Measurements from ENCODE around the gene BRS3. TPM values are rescaled to one million over a fixed set of nuclear protein-coding genes. Genes with fewer than 3 reads are reported as not detected.

The BRS3 gene
- total and polyA plus RNA-seq, 10 of the 15 experiments (the other 5 are each of a cell fraction or from before 2014, with no cell fraction given), result not detected

DNA sequence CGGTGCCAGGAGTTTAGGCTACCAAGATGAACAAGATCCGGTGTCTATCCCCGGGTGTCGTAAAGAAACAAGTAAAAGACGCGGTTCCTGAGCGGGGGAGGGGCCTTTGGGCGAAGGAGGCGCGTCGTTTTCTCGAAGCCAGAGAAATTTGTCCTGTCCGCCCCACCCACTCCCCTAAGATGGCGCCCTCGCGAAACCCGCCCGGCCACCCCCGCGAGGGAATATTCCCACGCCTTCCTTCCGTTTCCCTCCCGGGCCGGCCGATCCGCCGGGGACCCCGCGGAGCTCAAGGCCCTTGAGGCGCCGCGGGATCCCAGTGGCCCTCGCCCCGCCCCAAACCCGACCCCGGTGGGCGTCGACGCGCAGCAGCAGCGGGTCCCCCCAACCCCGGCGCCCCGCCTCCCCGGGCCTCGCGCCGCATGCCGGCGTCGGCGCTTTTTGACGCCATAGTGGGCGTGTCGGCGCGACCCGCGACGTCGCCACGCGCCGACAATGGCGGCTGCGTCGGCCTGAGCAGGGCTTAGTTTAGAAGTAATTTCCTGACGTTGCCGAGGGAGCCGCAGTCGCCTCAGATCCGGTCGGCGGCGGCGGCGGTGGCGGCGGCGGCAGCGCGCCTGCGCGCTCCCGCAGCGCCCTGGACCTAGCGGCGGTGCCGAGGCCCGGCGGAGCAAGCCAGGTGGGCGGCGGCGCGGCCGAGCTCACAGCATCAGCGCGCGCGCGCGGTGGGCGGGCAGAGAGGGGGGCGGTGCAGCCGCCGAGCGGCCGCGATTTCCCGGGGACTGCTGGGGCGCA, 9.2 kb downstream of the BRS3 start (continued):
- TF ChIP-seq, protein P1, sequence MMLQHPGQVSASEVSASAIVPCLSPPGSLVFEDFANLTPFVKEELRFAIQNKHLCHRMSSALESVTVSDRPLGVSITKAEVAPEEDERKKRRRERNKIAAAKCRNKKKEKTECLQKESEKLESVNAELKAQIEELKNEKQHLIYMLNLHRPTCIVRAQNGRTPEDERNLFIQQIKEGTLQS (IDR thresholded peaks at IDR 0.05; ENCODE audit: borderline replicate concordance, extremely low read depth, low read depth, low read length), result peak; percentile 48; the same call in 1 of the 2 replicates
- TF ChIP-seq, protein P2, sequence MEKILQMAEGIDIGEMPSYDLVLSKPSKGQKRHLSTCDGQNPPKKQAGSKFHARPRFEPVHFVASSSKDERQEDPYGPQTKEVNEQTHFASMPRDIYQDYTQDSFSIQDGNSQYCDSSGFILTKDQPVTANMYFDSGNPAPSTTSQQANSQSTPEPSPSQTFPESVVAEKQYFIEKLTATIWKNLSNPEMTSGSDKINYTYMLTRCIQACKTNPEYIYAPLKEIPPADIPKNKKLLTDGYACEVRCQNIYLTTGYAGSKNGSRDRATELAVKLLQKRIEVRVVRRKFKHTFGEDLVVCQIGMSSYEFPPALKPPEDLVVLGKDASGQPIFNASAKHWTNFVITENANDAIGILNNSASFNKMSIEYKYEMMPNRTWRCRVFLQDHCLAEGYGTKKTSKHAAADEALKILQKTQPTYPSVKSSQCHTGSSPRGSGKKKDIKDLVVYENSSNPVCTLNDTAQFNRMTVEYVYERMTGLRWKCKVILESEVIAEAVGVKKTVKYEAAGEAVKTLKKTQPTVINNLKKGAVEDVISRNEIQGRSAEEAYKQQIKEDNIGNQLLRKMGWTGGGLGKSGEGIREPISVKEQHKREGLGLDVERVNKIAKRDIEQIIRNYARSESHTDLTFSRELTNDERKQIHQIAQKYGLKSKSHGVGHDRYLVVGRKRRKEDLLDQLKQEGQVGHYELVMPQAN (conservative IDR thresholded peaks at IDR 0.05), result no peak
- TF ChIP-seq EGR1 (IDR thresholded peaks at IDR 0.05; ENCODE audit: borderline replicate concordance in 1 of 2, low read depth in 2 of 2, low read length in 2 of 2) (peak in 1 of 2 experiments; percentile 85; a peak in 2 of 3 replicates), MXI1 (IDR thresholded peaks at IDR 0.05; ENCODE audit: low read depth, low read length) (peak; percentile 46; the same call in 1 of the 2 replicates), WRNIP1 (IDR thresholded peaks at IDR 0.05; ENCODE audit: borderline replicate concordance, low read depth, low read length) (no peak), BACH1 (IDR thresholded peaks at IDR 0.05; ENCODE audit: borderline replicate concordance) (no peak), PAX8 (IDR thresholded peaks at IDR 0.05) (no peak), NBN (IDR thresholded peaks at IDR 0.05) (0 out of 2 replicates have a peak, but pooled peaks have one; percentile 49), HCFC1 (IDR thresholded peaks at IDR 0.05; ENCODE audit: low read length) (peak; percentile 26; the same call in 1 of the 2 replicates), MEF2B (IDR thresholded peaks at IDR 0.05; ENCODE audit: partially characterized antibody, poor library complexity, severe bottlenecking) (peak; percentile 47), POLR2AphosphoS5 (IDR thresholded peaks at IDR 0.05; ENCODE audit: low read length) (peak; percentile 34; the same call in 1 of the 2 replicates), ZNF384 (IDR thresholded peaks at IDR 0.05; ENCODE audit: borderline replicate concordance, low read depth, low read length) (no peak), CREB1 (IDR thresholded peaks at IDR 0.05; ENCODE audit: low read depth) (peak; percentile 95), SP1 (IDR thresholded peaks at IDR 0.05; ENCODE audit: low read depth, low read length) (peak; percentile 59), SMARCA5 (IDR thresholded peaks at IDR 0.05) (no peak), YBX1 (IDR thresholded peaks at IDR 0.05) (no peak), NFYA (IDR thresholded peaks at IDR 0.05; ENCODE audit: borderline replicate concordance, low read depth, low read length) (no peak), ATF7 (IDR thresholded peaks at IDR 0.05; ENCODE audit: low read depth) (0 out of 2 replicates have a peak, but pooled peaks have one; percentile 14), TCF12 (IDR thresholded peaks at IDR 0.05; ENCODE audit: low read depth, low read length) (0 out of 2 replicates have a peak, but pooled peaks have one; percentile 7), TARDBP (IDR thresholded peaks at IDR 0.05; ENCODE audit: borderline replicate concordance) (no peak), ASH2L (IDR thresholded peaks at IDR 0.05; ENCODE audit: borderline replicate concordance, low read depth) (no peak), ZNF24 (IDR thresholded peaks at IDR 0.05) (no peak), NR2F1 (conservative IDR thresholded peaks at IDR 0.05) (0 out of 2 replicates have a peak, but pooled peaks have one; percentile 10)
- TF ChIP-seq, protein P3, sequence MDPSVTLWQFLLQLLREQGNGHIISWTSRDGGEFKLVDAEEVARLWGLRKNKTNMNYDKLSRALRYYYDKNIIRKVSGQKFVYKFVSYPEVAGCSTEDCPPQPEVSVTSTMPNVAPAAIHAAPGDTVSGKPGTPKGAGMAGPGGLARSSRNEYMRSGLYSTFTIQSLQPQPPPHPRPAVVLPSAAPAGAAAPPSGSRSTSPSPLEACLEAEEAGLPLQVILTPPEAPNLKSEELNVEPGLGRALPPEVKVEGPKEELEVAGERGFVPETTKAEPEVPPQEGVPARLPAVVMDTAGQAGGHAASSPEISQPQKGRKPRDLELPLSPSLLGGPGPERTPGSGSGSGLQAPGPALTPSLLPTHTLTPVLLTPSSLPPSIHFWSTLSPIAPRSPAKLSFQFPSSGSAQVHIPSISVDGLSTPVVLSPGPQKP (IDR thresholded peaks at IDR 0.05; ENCODE audit: low read depth, low read length), result no peak
- TF ChIP-seq, protein P4, sequence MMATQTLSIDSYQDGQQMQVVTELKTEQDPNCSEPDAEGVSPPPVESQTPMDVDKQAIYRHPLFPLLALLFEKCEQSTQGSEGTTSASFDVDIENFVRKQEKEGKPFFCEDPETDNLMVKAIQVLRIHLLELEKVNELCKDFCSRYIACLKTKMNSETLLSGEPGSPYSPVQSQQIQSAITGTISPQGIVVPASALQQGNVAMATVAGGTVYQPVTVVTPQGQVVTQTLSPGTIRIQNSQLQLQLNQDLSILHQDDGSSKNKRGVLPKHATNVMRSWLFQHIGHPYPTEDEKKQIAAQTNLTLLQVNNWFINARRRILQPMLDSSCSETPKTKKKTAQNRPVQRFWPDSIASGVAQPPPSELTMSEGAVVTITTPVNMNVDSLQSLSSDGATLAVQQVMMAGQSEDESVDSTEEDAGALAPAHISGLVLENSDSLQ (IDR thresholded peaks at IDR 0.05), result no peak
- TF ChIP-seq, protein P5, sequence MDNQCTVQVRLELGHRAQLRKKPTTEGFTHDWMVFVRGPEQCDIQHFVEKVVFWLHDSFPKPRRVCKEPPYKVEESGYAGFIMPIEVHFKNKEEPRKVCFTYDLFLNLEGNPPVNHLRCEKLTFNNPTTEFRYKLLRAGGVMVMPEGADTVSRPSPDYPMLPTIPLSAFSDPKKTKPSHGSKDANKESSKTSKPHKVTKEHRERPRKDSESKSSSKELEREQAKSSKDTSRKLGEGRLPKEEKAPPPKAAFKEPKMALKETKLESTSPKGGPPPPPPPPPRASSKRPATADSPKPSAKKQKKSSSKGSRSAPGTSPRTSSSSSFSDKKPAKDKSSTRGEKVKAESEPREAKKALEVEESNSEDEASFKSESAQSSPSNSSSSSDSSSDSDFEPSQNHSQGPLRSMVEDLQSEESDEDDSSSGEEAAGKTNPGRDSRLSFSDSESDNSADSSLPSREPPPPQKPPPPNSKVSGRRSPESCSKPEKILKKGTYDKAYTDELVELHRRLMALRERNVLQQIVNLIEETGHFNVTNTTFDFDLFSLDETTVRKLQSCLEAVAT (IDR thresholded peaks at IDR 0.05), result 0 out of 2 replicates have a peak, but pooled peaks have one; percentile 25

All from GM12878 (cell line).